H9 (cell line): ENCODE measurements around the gene CCAR1. TPM values are rescaled to one million over a fixed set of nuclear protein-coding genes. Genes with fewer than 3 reads are reported as not detected.

Experiments
- DNase-seq: peaks from one replicate; pipeline ENCODE4 v3.0.0-alpha.2; 2017
- H2AFZ ChIP-seq: one replicate; pipeline ENCODE4 v1.6.1; 2013; ENCODE audit warnings: mild to moderate bottlenecking, low read length, control low read depth, moderate library complexity
- H2AK5ac ChIP-seq: 2 replicates; pipeline ENCODE4 v1.6.1; 2013; ENCODE audit warnings: low read length, control low read depth, mixed read lengths; ENCODE audit not compliant: insufficient read length
- H2BK120ac ChIP-seq: one replicate; pipeline ENCODE4 v1.6.1; 2013; ENCODE audit warnings: low read depth, mild to moderate bottlenecking, low read length, control low read depth, inconsistent platforms; ENCODE audit not compliant: poor library complexity, severe bottlenecking
- H2BK12ac ChIP-seq: 2 replicates; pipeline ENCODE4 v1.6.1; 2013; ENCODE audit warnings: low read length, control low read depth, mixed read lengths, low read depth; ENCODE audit not compliant: insufficient read length
- H2BK15ac ChIP-seq: 2 replicates; pipeline ENCODE4 v1.6.1; 2013; ENCODE audit warnings: low read depth, low read length, control low read depth
- H2BK20ac ChIP-seq: one replicate; pipeline ENCODE4 v1.6.1; 2013; ENCODE audit warnings: low read depth, mild to moderate bottlenecking, low read length, control low read depth, inconsistent platforms; ENCODE audit not compliant: poor library complexity, severe bottlenecking
- H2BK5ac ChIP-seq: 2 replicates; pipeline ENCODE4 v1.6.1; 2013; ENCODE audit warnings: low read length, control low read depth, mixed read lengths; ENCODE audit not compliant: insufficient read length
- H3K14ac ChIP-seq: 2 replicates; pipeline ENCODE4 v1.6.1; 2013; ENCODE audit warnings: low read length, control low read depth; ENCODE audit not compliant: insufficient read depth
- H3K18ac ChIP-seq: 2 replicates; pipeline ENCODE4 v1.6.1; 2013; ENCODE audit warnings: low read depth, mild to moderate bottlenecking, mixed read lengths, low read length, control low read depth; ENCODE audit not compliant: insufficient read length
- H3K23ac ChIP-seq: 2 replicates; pipeline ENCODE4 v1.6.1; 2013; ENCODE audit warnings: low read length, control low read depth, mixed read lengths, low read depth; ENCODE audit not compliant: insufficient read length
- H3K23me2 ChIP-seq: 2 replicates; pipeline ENCODE4 v1.6.1; 2013; ENCODE audit warnings: low read depth, mild to moderate bottlenecking, mixed read lengths, low read length, control low read depth; ENCODE audit not compliant: insufficient read length, poor library complexity, severe bottlenecking
- H3K27ac ChIP-seq: 2 replicates; pipeline ENCODE4 v1.5.1; 2013; ENCODE audit warnings: low read length, control low read depth, mixed read lengths, low read depth; ENCODE audit not compliant: insufficient read length
- H3K27me3 ChIP-seq: 2 replicates; pipeline ENCODE4 v1.6.1; 2013; ENCODE audit warnings: low read length, control low read depth, inconsistent platforms; ENCODE audit not compliant: insufficient read depth
- H3K4ac ChIP-seq: 2 replicates; pipeline ENCODE4 v1.6.1; 2013; ENCODE audit warnings: low read depth, mild to moderate bottlenecking, control low read depth, inconsistent platforms, low read length, moderate library complexity
- H3K4me1 ChIP-seq: 2 replicates; pipeline ENCODE4 v1.6.1; 2013; ENCODE audit warnings: low read length, control low read depth, inconsistent platforms; ENCODE audit not compliant: insufficient read depth
- H3K4me2 ChIP-seq: 2 replicates; pipeline ENCODE4 v1.6.1; 2013; ENCODE audit warnings: low read length, control low read depth, mixed read lengths; ENCODE audit not compliant: insufficient read length, insufficient read depth
- H3K56ac ChIP-seq: 2 replicates; pipeline ENCODE4 v1.6.1; 2013; ENCODE audit warnings: low read depth, mild to moderate bottlenecking, mixed read lengths, low read length, control low read depth; ENCODE audit not compliant: insufficient read length
- H3K79me1 ChIP-seq: 2 replicates; pipeline ENCODE4 v1.6.1; 2013; ENCODE audit warnings: low read depth, mild to moderate bottlenecking, moderate library complexity, low read length, control low read depth, inconsistent platforms; ENCODE audit not compliant: insufficient read depth, poor library complexity, severe bottlenecking
- H3K79me2 ChIP-seq: 2 replicates; pipeline ENCODE4 v1.6.1; 2013; ENCODE audit warnings: low read length, control low read depth, inconsistent platforms; ENCODE audit not compliant: insufficient read depth
- H3K9ac ChIP-seq: 2 replicates; pipeline ENCODE4 v1.6.1; 2013; ENCODE audit warnings: low read length, control low read depth, mixed read lengths; ENCODE audit not compliant: insufficient read length; ENCODE audit errors: extremely low read depth
- H3K9me3 ChIP-seq: one replicate; pipeline ENCODE4 v1.6.1; 2013; ENCODE audit warnings: low read depth, low read length, inconsistent platforms; ENCODE audit not compliant: control insufficient read depth
- H3T11ph ChIP-seq: one replicate; pipeline ENCODE4 v1.6.1; 2013; ENCODE audit warnings: mild to moderate bottlenecking, low read length, control low read depth, inconsistent platforms
- H4K20me1 ChIP-seq: one replicate; pipeline ENCODE4 v1.6.1; 2013; ENCODE audit not compliant: control insufficient read depth, insufficient read length, insufficient read depth
- H4K5ac ChIP-seq: 2 replicates; pipeline ENCODE4 v1.6.1; 2013; ENCODE audit warnings: low read depth, mild to moderate bottlenecking, mixed read lengths, low read length, control low read depth; ENCODE audit not compliant: insufficient read length
- H4K8ac ChIP-seq: replicated peaks from 2 replicates; pipeline ENCODE4 v1.6.1; 2013; ENCODE audit warnings: low read length, control low read depth, mixed read lengths, low read depth; ENCODE audit not compliant: insufficient read length
- H4K91ac ChIP-seq: 2 replicates; pipeline ENCODE4 v1.6.1; 2013; ENCODE audit warnings: low read depth, mild to moderate bottlenecking, moderate library complexity, mixed read lengths, low read length, control low read depth; ENCODE audit not compliant: insufficient read length
- H3K27ac Mint-ChIP-seq, 3 experiments: 2 replicates in 2 of 3; 3 replicates in 1 of 3; pipeline ENCODE4 v1.8.0; 2020 to 2021; ENCODE audit warnings: mixed read lengths in 3 of 3, mild to moderate bottlenecking in 1 of 3, moderate library complexity in 1 of 3
- H3K27me3 Mint-ChIP-seq: 2 replicates; pipeline ENCODE4 v1.8.0; 2021; ENCODE audit warnings: low read depth, mild to moderate bottlenecking, moderate library complexity, mixed read lengths
- H3K36me3 Mint-ChIP-seq, 3 experiments: 2 replicates in 2 of 3; 3 replicates in 1 of 3; pipeline ENCODE4 v1.8.0; 2020 to 2021; ENCODE audit warnings: low read depth in 3 of 3, mixed read lengths in 3 of 3; ENCODE audit not compliant: insufficient read depth in 1 of 3
- H3K4me1 Mint-ChIP-seq, 2 experiments: 2 replicates each; pipeline ENCODE4 v1.8.0; 2020; ENCODE audit warnings: mixed read lengths in 2 of 2
- H3K4me3 Mint-ChIP-seq, 2 experiments: 2 replicates in 1 of 2; 3 replicates in 1 of 2; pipeline ENCODE4 v1.8.0; 2020 to 2021; ENCODE audit warnings: mild to moderate bottlenecking in 2 of 2, mixed read lengths in 2 of 2, moderate library complexity in 1 of 2
- H3K9me3 Mint-ChIP-seq, 2 experiments: 2 replicates in 1 of 2; 3 replicates in 1 of 2; pipeline ENCODE4 v1.8.0; 2020; ENCODE audit warnings: mild to moderate bottlenecking in 2 of 2, mixed read lengths in 2 of 2, moderate library complexity in 1 of 2
- WGBS: extraction: QIAGEN DNeasy Blood & Tissue Kit; methylation state at CpG from one replicate; pipeline ENCODE4 v1.1.7; 2013; ENCODE audit warnings: missing lambda C conversion rate, low lambda C conversion rate, mixed read lengths; ENCODE audit not compliant: insufficient read length; ENCODE audit errors: extremely low coverage; 5-methylcytosine and 5-hydroxymethylcytosine counted together
- total RNA-seq: library from RNA; stranded (reverse); gene quantifications from 2 replicates; pipeline ENCODE4 v1.2.1, GENCODE V29; 2021
- TF ChIP-seq, protein P1 (sequence below): fragments of 200-600 bp; sonication (generic); conservative IDR thresholded peaks from 3 replicates; pipeline ENCODE4 v1.8.0; 2021; ENCODE audit warnings: antibody characterized with exemption, mild to moderate bottlenecking

CCAR1 gene
- total RNA-seq, 1 experiment from 2014 or later: 118 TPM

- Histone ChIP-seq H3K79me2 (no peaks in the 10 kb centered on the region), H3K9me3 (no peaks in the 10 kb centered on the region), H3K4me1 (no peaks in the 10 kb centered on the region), H3K4ac (no peak overlapping the region), H3K27me3 (no peaks in the 10 kb centered on the region), H4K8ac (no peak overlapping the region), H2BK120ac (no peak overlapping the region), H2BK12ac (no peak overlapping the region), H2BK20ac (no peak overlapping the region), H3T11ph (no peak overlapping the region), H4K91ac (no peak overlapping the region), H2BK15ac (no peak overlapping the region), H3K18ac (no peak overlapping the region), H3K4me2 (no peak overlapping the region), H3K56ac (no peak overlapping the region), H2AK5ac (no peak overlapping the region), H4K5ac (no peak overlapping the region), H3K14ac (no peak overlapping the region), H3K9ac (no peak overlapping the region), H2BK5ac (no peak overlapping the region), H3K23ac (no peak overlapping the region), H2AFZ (no peak overlapping the region), H3K23me2 (no peaks in the 10 kb centered on the region), H4K20me1 (no peaks in the 10 kb centered on the region), H3K79me1 (no peaks in the 10 kb centered on the region), H3K27ac (no peak overlapping the region)
- no peaks in the 10 kb centered on the region for H3K4me1 Mint-ChIP-seq
- H3K27ac Mint-ChIP-seq: no peak overlapping the region
- H3K9me3 Mint-ChIP-seq: no peaks in the 10 kb centered on the region
- TF ChIP-seq, protein P1, sequence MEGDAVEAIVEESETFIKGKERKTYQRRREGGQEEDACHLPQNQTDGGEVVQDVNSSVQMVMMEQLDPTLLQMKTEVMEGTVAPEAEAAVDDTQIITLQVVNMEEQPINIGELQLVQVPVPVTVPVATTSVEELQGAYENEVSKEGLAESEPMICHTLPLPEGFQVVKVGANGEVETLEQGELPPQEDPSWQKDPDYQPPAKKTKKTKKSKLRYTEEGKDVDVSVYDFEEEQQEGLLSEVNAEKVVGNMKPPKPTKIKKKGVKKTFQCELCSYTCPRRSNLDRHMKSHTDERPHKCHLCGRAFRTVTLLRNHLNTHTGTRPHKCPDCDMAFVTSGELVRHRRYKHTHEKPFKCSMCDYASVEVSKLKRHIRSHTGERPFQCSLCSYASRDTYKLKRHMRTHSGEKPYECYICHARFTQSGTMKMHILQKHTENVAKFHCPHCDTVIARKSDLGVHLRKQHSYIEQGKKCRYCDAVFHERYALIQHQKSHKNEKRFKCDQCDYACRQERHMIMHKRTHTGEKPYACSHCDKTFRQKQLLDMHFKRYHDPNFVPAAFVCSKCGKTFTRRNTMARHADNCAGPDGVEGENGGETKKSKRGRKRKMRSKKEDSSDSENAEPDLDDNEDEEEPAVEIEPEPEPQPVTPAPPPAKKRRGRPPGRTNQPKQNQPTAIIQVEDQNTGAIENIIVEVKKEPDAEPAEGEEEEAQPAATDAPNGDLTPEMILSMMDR: peak; percentile 51; the same call in 2 of the 3 replicates
- DNase-seq: no peak
- peaks cover 21 to 77% (median 52%) of the 10 kb centered on the region in 3 experiments; a peak in 6 of 7 replicates for H3K36me3 Mint-ChIP-seq
- no peaks in the 10 kb centered on the region for H3K27me3 Mint-ChIP-seq
- H3K4me3 Mint-ChIP-seq: no peak overlapping the region
- WGBS: no CpG with 5 or more reads among the region's 1 CpG
Observed at GRCh38 chr10:68792115-68792514, 71.1 kb downstream of the CCAR1 start.
